ENCODE measurements around the gene ZNF280B. TPM values are rescaled to one million over a fixed set of nuclear protein-coding genes. Genes with fewer than 3 reads are reported as not detected.

ZNF280B gene
- total RNA-seq, 1 donor = 1.1 TPM

GRCh38 chr22:22454997-22455396 lies 53.5 kb downstream of the ZNF280B start:
- peaks cover 9% of the 10 kb centered on the region for H3K27me3 ChIP-seq (ENCODE audit: insufficient read depth, low read length)

DNA sequence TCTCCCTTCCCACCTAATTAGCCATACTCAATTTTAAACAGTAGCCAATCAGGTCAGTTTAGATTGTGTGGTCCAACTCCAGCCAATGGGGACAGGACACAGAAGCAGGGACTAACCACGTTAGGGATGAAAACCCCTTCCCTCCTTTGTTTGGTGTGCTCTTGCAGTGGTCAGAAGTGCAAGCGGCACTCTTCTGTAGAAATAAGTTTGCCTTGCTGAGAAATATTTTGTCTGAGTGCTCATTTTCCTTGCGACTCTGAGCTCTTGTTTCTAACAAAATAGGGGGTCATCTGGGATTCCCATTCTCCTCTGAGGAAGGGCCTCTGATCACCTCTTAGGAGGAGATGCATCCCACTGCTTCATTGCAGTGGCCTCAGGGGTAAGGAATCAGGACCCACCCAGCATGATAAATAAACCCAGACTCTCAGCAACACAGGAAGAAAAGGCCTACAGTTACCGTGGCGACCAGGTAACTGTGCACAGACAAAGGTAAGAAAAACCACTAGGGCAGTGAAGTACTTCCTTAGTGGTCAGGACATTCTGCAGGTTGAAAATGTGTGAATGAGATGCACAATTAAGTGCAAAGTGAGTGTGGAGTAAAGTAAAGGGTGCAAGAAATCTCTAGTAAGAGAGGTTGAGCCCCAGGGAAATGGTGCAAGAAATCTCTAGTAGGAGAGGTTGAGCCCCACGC lies 55.4 kb downstream of the ZNF280B start:
- TF ChIP-seq, protein P1, sequence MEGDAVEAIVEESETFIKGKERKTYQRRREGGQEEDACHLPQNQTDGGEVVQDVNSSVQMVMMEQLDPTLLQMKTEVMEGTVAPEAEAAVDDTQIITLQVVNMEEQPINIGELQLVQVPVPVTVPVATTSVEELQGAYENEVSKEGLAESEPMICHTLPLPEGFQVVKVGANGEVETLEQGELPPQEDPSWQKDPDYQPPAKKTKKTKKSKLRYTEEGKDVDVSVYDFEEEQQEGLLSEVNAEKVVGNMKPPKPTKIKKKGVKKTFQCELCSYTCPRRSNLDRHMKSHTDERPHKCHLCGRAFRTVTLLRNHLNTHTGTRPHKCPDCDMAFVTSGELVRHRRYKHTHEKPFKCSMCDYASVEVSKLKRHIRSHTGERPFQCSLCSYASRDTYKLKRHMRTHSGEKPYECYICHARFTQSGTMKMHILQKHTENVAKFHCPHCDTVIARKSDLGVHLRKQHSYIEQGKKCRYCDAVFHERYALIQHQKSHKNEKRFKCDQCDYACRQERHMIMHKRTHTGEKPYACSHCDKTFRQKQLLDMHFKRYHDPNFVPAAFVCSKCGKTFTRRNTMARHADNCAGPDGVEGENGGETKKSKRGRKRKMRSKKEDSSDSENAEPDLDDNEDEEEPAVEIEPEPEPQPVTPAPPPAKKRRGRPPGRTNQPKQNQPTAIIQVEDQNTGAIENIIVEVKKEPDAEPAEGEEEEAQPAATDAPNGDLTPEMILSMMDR (IDR thresholded peaks at IDR 0.05; ENCODE audit: extremely low read depth, low read depth, low read length) = no peak
- Histone ChIP-seq H3K27ac (ENCODE audit: low read depth, low read length) (no peak overlapping the region), H3K79me2 (ENCODE audit: insufficient read depth, low read length) (no peaks in the 10 kb centered on the region), H3K36me3 (ENCODE audit: insufficient read depth, low read length) (no peaks in the 10 kb centered on the region), H3K4me1 (ENCODE audit: insufficient read depth, low read length) (no peaks in the 10 kb centered on the region), H4K20me1 (ENCODE audit: insufficient read depth, low read length) (no peaks in the 10 kb centered on the region), H3K27me3 (ENCODE audit: insufficient read depth, low read length) (peaks cover 19% of the 10 kb centered on the region), H3K4me3 (ENCODE audit: insufficient read depth, low read length) (no peak overlapping the region), H3K4me2 (ENCODE audit: insufficient read depth, low read length) (no peak overlapping the region), H2AFZ (ENCODE audit: low read length) (no peak overlapping the region), H3K9me3 (ENCODE audit: low read depth, low read length) (no peaks in the 10 kb centered on the region)
- no peak for DNase-seq (ENCODE audit: insufficient read length, low spot score, missing footprints)

More at GRCh38 chr22:22454997-22455396, 53.5 kb downstream of the ZNF280B start:
- TF ChIP-seq, protein P1 (IDR thresholded peaks at IDR 0.05; ENCODE audit: extremely low read depth, low read depth, low read length) = no peak
- no peak overlapping the region for H3K27ac ChIP-seq (ENCODE audit: low read depth, low read length)
- no peak for DNase-seq (ENCODE audit: insufficient read length, low spot score, missing footprints)
- no peaks in the 10 kb centered on the region for H3K4me1 ChIP-seq (ENCODE audit: insufficient read depth, low read length)
- H4K20me1 ChIP-seq (ENCODE audit: insufficient read depth, low read length) = no peaks in the 10 kb centered on the region
- H3K4me3 ChIP-seq (ENCODE audit: insufficient read depth, low read length) = no peak overlapping the region
- no peak overlapping the region for H3K4me2 ChIP-seq (ENCODE audit: insufficient read depth, low read length)
- H3K36me3 ChIP-seq (ENCODE audit: insufficient read depth, low read length) = no peaks in the 10 kb centered on the region
- H2AFZ ChIP-seq (ENCODE audit: low read length) = no peak overlapping the region
- peaks cover 10% of the 10 kb centered on the region for H3K9me3 ChIP-seq (ENCODE audit: low read depth, low read length)
- no peaks in the 10 kb centered on the region for H3K79me2 ChIP-seq (ENCODE audit: insufficient read depth, low read length)

DNA sequence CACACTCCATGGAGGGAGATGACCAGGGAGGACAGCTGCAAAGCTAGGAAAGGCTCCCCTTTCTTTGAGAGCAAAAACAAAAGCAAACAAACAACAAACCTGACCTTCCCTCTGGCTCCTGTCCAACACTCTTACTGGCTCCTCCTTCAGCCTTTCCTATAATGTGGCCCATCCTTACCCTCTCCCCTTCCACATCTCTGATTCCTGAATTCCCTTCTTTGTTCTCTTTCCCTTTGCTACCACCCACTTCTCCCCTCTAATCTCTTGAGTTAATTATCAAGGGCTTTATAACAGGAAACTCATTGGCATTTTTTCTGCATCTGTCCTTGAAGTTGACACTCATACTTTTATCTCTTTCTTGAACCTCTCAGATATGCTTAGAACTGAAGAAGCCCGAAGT lies 56.3 kb downstream of the ZNF280B start:
- H3K4me1 ChIP-seq (ENCODE audit: insufficient read depth, low read length) = no peaks in the 10 kb centered on the region
- no peak overlapping the region for H3K4me3 ChIP-seq (ENCODE audit: insufficient read depth, low read length)
- H4K20me1 ChIP-seq (ENCODE audit: insufficient read depth, low read length) = no peaks in the 10 kb centered on the region
- H3K9me3 ChIP-seq (ENCODE audit: low read depth, low read length) = no peaks in the 10 kb centered on the region
- DNase-seq (ENCODE audit: insufficient read length, low spot score, missing footprints) = no peak
- H3K27me3 ChIP-seq (ENCODE audit: insufficient read depth, low read length) = peaks cover 19% of the 10 kb centered on the region
- no peak overlapping the region for H3K27ac ChIP-seq (ENCODE audit: low read depth, low read length)
- H3K36me3 ChIP-seq (ENCODE audit: insufficient read depth, low read length) = no peaks in the 10 kb centered on the region
- no peak overlapping the region for H3K4me2 ChIP-seq (ENCODE audit: insufficient read depth, low read length)
- TF ChIP-seq, protein P1 (IDR thresholded peaks at IDR 0.05; ENCODE audit: extremely low read depth, low read depth, low read length) = no peak
- H3K79me2 ChIP-seq (ENCODE audit: insufficient read depth, low read length) = no peaks in the 10 kb centered on the region
- no peak overlapping the region for H2AFZ ChIP-seq (ENCODE audit: low read length)

DNA sequence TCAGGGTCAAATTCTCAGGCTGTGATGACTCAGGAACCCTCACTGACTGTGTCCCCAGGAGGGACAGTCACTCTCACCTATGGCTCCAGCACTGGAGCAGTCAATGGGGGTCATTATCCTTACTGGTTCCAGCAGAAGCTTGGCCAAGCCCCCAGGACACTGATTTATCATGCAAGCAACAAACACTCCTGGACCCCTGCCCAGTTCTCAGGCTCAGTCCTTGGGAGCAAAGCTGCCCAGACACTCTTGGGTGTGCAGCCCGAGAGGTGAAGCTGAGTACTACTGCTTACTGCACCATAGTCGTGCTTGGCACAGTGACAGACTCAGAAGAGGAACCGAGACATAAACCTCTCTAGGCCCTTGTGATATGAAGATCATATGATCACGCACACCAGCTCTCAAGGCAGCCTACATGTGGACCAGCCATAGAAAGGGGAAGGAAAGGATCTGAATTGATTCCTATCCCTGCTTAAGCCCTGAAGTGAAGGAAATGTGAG lies 58.2 kb downstream of the ZNF280B start:
- H3K36me3 ChIP-seq (ENCODE audit: insufficient read depth, low read length) = no peaks in the 10 kb centered on the region
- H3K4me2 ChIP-seq (ENCODE audit: insufficient read depth, low read length) = no peak overlapping the region
- no peaks in the 10 kb centered on the region for H3K79me2 ChIP-seq (ENCODE audit: insufficient read depth, low read length)
- no peak overlapping the region for H2AFZ ChIP-seq (ENCODE audit: low read length)
- H3K4me1 ChIP-seq (ENCODE audit: insufficient read depth, low read length) = no peaks in the 10 kb centered on the region
- no peak for DNase-seq (ENCODE audit: insufficient read length, low spot score, missing footprints)
- no peaks in the 10 kb centered on the region for H4K20me1 ChIP-seq (ENCODE audit: insufficient read depth, low read length)
- no peak overlapping the region for H3K4me3 ChIP-seq (ENCODE audit: insufficient read depth, low read length)
- H3K27ac ChIP-seq (ENCODE audit: low read depth, low read length) = no peak overlapping the region
- TF ChIP-seq, protein P1 (IDR thresholded peaks at IDR 0.05; ENCODE audit: extremely low read depth, low read depth, low read length) = no peak
- H3K9me3 ChIP-seq (ENCODE audit: low read depth, low read length) = no peaks in the 10 kb centered on the region
- H3K27me3 ChIP-seq (ENCODE audit: insufficient read depth, low read length) = peaks cover 19% of the 10 kb centered on the region
